ENCODE data around the gene ERICH6B.
"Not testable (repeated sequence)": the region's sequence is repeated elsewhere in the genome, so short reads cannot be mapped to it uniquely, and the experiment has no call there.

Gene ERICH6B

GRCh38 chr13:45615501-45616101 lies at the start of gene ERICH6B:
Gene ERICH6B, minus strand, starts transcription at chr13:45615739. Its CDS starts 18,734 bp downstream, at chr13:45597005.
- no peak for DNase-seq (ENCODE audit: low read depth, low spot score)

- not testable (repeated sequence) for DNase-seq (ENCODE audit: low read depth, low spot score)
These were observed 47.4 kb upstream of the ERICH6B start for GRCh38 chr13:45662903-45663302.

GRCh38 chr13:45662162-45662561 lies 46.6 kb upstream of the ERICH6B start:
- DNase-seq (ENCODE audit: low read depth, low spot score): no peak

GRCh38 chr13:45660458-45660857 lies 44.9 kb upstream of the ERICH6B start:
- not testable (repeated sequence) for DNase-seq (ENCODE audit: low read depth, low spot score)

- no peak for DNase-seq (ENCODE audit: low read depth, low spot score)
These were observed 44.0 kb upstream of the ERICH6B start for GRCh38 chr13:45659536-45659935.

- DNase-seq (ENCODE audit: low read depth, low spot score): no peak
These were observed 43.2 kb upstream of the ERICH6B start for GRCh38 chr13:45658586-45659235.

GRCh38 chr13:45654633-45655349 lies 39.3 kb upstream of the ERICH6B start:
- no peak for DNase-seq (ENCODE audit: low read depth, low spot score)

GRCh38 chr13:45645263-45645662 lies 29.7 kb upstream of the ERICH6B start:
- not testable (repeated sequence) for DNase-seq (ENCODE audit: low read depth, low spot score)

- not testable (repeated sequence) for DNase-seq (ENCODE audit: low read depth, low spot score)
These were observed 26.6 kb upstream of the ERICH6B start for GRCh38 chr13:45642159-45642558.

- DNase-seq (ENCODE audit: low read depth, low spot score): not testable (repeated sequence)
These were observed 19.8 kb upstream of the ERICH6B start for GRCh38 chr13:45635291-45635690.

GRCh38 chr13:45630791-45631190 lies 15.3 kb upstream of the ERICH6B start:
- no peak for DNase-seq (ENCODE audit: low read depth, low spot score)

GRCh38 chr13:45629940-45630339 lies 14.4 kb upstream of the ERICH6B start:
- DNase-seq (ENCODE audit: low read depth, low spot score): no peak

GRCh38 chr13:45628094-45628493 lies 12.6 kb upstream of the ERICH6B start:
- no peak for DNase-seq (ENCODE audit: low read depth, low spot score)

- DNase-seq (ENCODE audit: low read depth, low spot score): no peak
These were observed 12.1 kb upstream of the ERICH6B start for GRCh38 chr13:45627656-45628055.

GRCh38 chr13:45626731-45627374 lies 11.3 kb upstream of the ERICH6B start:
- no peak for DNase-seq (ENCODE audit: low read depth, low spot score)

- no peak for DNase-seq (ENCODE audit: low read depth, low spot score)
These were observed 8.1 kb upstream of the ERICH6B start for GRCh38 chr13:45623516-45624090.

- DNase-seq (ENCODE audit: low read depth, low spot score): no peak
These were observed 6.4 kb upstream of the ERICH6B start for GRCh38 chr13:45621950-45622349.

- DNase-seq (ENCODE audit: low read depth, low spot score): no peak
These were observed 7.6 kb downstream of the ERICH6B start for GRCh38 chr13:45607931-45608330.

GRCh38 chr13:45604892-45605291 lies 10.6 kb downstream of the ERICH6B start:
- no peak for DNase-seq (ENCODE audit: low read depth, low spot score)

- no peak for DNase-seq (ENCODE audit: low read depth, low spot score)
These were observed 12.2 kb downstream of the ERICH6B start for GRCh38 chr13:45603338-45603737.

GRCh38 chr13:45602183-45603170 lies 13.1 kb downstream of the ERICH6B start:
- no peak for DNase-seq (ENCODE audit: low read depth, low spot score)
